H1 (cell line): ENCODE measurements around the gene FNDC3A. TPM values are rescaled to one million over a fixed set of nuclear protein-coding genes. Genes with fewer than 3 reads are reported as not detected.

Source experiments
- CTCF ChIA-PET: fragments of 300-600 bp; sonication (Branson Sonifier 250); formaldehyde crosslinking; loops from one replicate; lab custom pipeline; 2021; ENCODE audit not compliant: partially characterized antibody; lab: Charles Lee
- POLR2A ChIA-PET: fragments of 300-600 bp; sonication (Branson Sonifier 250); formaldehyde crosslinking; loops from one replicate; lab custom pipeline; 2021; ENCODE audit warnings: inconsistent platforms; ENCODE audit not compliant: partially characterized antibody; lab: Charles Lee
- DNase-seq, 2 experiments: peaks; one replicate each; pipeline versions ENCODE4 v3.0.0 to v3.0.0-alpha.2; 2010 to 2022; ENCODE audit warnings: low spot score in 2 of 2, low read depth in 1 of 2, mixed read lengths in 1 of 2
- FAIRE-seq: peaks from 2 replicates; lab custom pipeline; 2011; peaks lifted over from hg19 to GRCh38; lab: Jason Lieb, UNC
- H2AFZ ChIP-seq: 2 replicates; pipeline ENCODE4 v1.8.1; 2012; ENCODE audit warnings: low read length, inconsistent platforms
- H2AK5ac ChIP-seq: 2 replicates; pipeline ENCODE4 v1.6.1; 2013; ENCODE audit warnings: low read depth, low read length
- H2BK120ac ChIP-seq: replicated peaks from 2 replicates; pipeline ENCODE3; 2013; ENCODE audit warnings: low read depth, low read length, inconsistent platforms
- H2BK12ac ChIP-seq: 2 replicates; pipeline ENCODE4 v1.6.1; 2013; ENCODE audit warnings: low read depth, low read length
- H2BK15ac ChIP-seq: 2 replicates; pipeline ENCODE4 v1.6.1; 2013; ENCODE audit warnings: low read length
- H2BK20ac ChIP-seq: 2 replicates; pipeline ENCODE4 v1.6.1; 2013; ENCODE audit warnings: low read length
- H2BK5ac ChIP-seq: 2 replicates; pipeline ENCODE4 v1.6.1; 2013; ENCODE audit warnings: low read depth, low read length
- H3K14ac ChIP-seq: 2 replicates; pipeline ENCODE4 v1.6.1; 2013; ENCODE audit warnings: inconsistent platforms; ENCODE audit not compliant: insufficient read length
- H3K18ac ChIP-seq: 2 replicates; pipeline ENCODE4 v1.6.1; 2013; ENCODE audit warnings: low read length; ENCODE audit errors: extremely low read depth
- H3K23ac ChIP-seq: 2 replicates; pipeline ENCODE4 v1.6.1; 2013; ENCODE audit warnings: inconsistent platforms; ENCODE audit not compliant: insufficient read length
- H3K23me2 ChIP-seq: 2 replicates; pipeline ENCODE4 v1.6.1; 2013; ENCODE audit warnings: low read depth, low read length
- H3K27ac ChIP-seq: 2 replicates; pipeline ENCODE4 v1.6.1; 2011; ENCODE audit warnings: low read depth, low read length, inconsistent platforms
- H3K27me3 ChIP-seq, 4 experiments: replicated peaks in 1 of 4; 1 replicate in 1 of 4; 2 replicates in 3 of 4; pipeline versions ENCODE4 v1.6.1 to v1.8.1; 2011 to 2013; ENCODE audit warnings: low read length in 3 of 4, mild to moderate bottlenecking in 3 of 4, inconsistent platforms in 2 of 4, mixed read lengths in 2 of 4, moderate library complexity in 1 of 4; ENCODE audit not compliant: control insufficient read depth in 3 of 4, insufficient read depth in 3 of 4; ENCODE audit errors: extremely low read depth in 1 of 4
- H3K36me3 ChIP-seq, 4 experiments: 2 replicates each; pipeline versions ENCODE4 v1.6.1 to v1.8.1; 2011 to 2013; ENCODE audit warnings: mild to moderate bottlenecking in 4 of 4, low read length in 3 of 4, moderate library complexity in 2 of 4, control low read depth in 1 of 4, inconsistent platforms in 1 of 4; ENCODE audit not compliant: insufficient read depth in 4 of 4, control insufficient read depth in 2 of 4
- H3K4ac ChIP-seq: replicated peaks from 2 replicates; pipeline ENCODE3; 2013; ENCODE audit warnings: low read length, low read depth, mixed read lengths, inconsistent platforms; ENCODE audit not compliant: insufficient read length
- H3K4me1 ChIP-seq, 4 experiments: replicated peaks in 1 of 4; 1 replicate in 1 of 4; 2 replicates in 3 of 4; pipeline versions ENCODE4 v1.6.1 to v1.8.1; 2011 to 2013; ENCODE audit warnings: low read length in 3 of 4, inconsistent platforms in 2 of 4, mixed read lengths in 1 of 4; ENCODE audit not compliant: insufficient read depth in 4 of 4, control insufficient read depth in 3 of 4
- H3K4me2 ChIP-seq, 2 experiments: 2 replicates each; pipeline versions ENCODE4 v1.6.1 to v1.8.1; 2011 to 2013; ENCODE audit warnings: low read depth in 2 of 2, low read length in 2 of 2, control low read depth in 1 of 2, inconsistent platforms in 1 of 2, mild to moderate bottlenecking in 1 of 2; ENCODE audit not compliant: insufficient read depth in 1 of 2
- H3K4me3 ChIP-seq, 4 experiments: fragments of 200-600, 300-600 bp in 1 of 4; sonication (generic), shearing (Covaris generic), sonication (Bioruptor Twin) in 1 of 4; 2 replicates each; pipeline versions ENCODE4 v1.5.1 to v1.8.1; 2011 to 2016; ENCODE audit warnings: low read length in 4 of 4, low read depth in 3 of 4, control low read depth in 2 of 4, inconsistent platforms in 2 of 4, mild to moderate bottlenecking in 2 of 4, mixed read lengths in 1 of 4, moderate library complexity in 1 of 4; ENCODE audit not compliant: insufficient read depth in 2 of 4; ENCODE audit errors: extremely low read depth in 1 of 4
- H3K56ac ChIP-seq: replicated peaks from 2 replicates; pipeline ENCODE3; 2013; ENCODE audit warnings: low read depth, mild to moderate bottlenecking, mixed read lengths, low read length, inconsistent platforms; ENCODE audit not compliant: insufficient read length
- H3K79me1 ChIP-seq: 2 replicates; pipeline ENCODE4 v1.6.1; 2013; ENCODE audit warnings: low read depth, low read length, control low read depth
- H3K79me2 ChIP-seq, 2 experiments: 2 replicates each; pipeline versions ENCODE4 v1.6.1 to v1.8.1; 2012 to 2013; ENCODE audit warnings: low read length in 2 of 2, mild to moderate bottlenecking in 2 of 2, inconsistent platforms in 1 of 2; ENCODE audit not compliant: insufficient read depth in 2 of 2, control insufficient read depth in 1 of 2
- H3K9ac ChIP-seq, 4 experiments: replicated peaks in 1 of 4; 1 replicate in 1 of 4; 2 replicates in 3 of 4; pipeline versions ENCODE4 v1.6.1 to v1.8.1; 2011 to 2013; ENCODE audit warnings: low read depth in 3 of 4, low read length in 3 of 4, control low read depth in 2 of 4, mild to moderate bottlenecking in 2 of 4, moderate library complexity in 2 of 4, inconsistent platforms in 1 of 4; ENCODE audit errors: extremely low read depth in 1 of 4
- H3K9me3 ChIP-seq, 2 experiments: 2 replicates each; pipeline versions ENCODE4 v1.6.1 to v1.8.1; 2012 to 2013; ENCODE audit warnings: mild to moderate bottlenecking in 2 of 2, moderate library complexity in 2 of 2, control low read depth in 1 of 2, inconsistent platforms in 1 of 2, low read depth in 1 of 2, low read length in 1 of 2, mixed read lengths in 1 of 2; ENCODE audit not compliant: insufficient read depth in 2 of 2
- H4K20me1 ChIP-seq, 2 experiments: replicated peaks in 1 of 2; 2 replicates each; pipeline versions ENCODE3 to v1.8.1; 2011 to 2013; ENCODE audit warnings: inconsistent platforms in 2 of 2, low read length in 2 of 2, mild to moderate bottlenecking in 1 of 2; ENCODE audit not compliant: insufficient read depth in 2 of 2, control insufficient read depth in 1 of 2
- H4K5ac ChIP-seq: 2 replicates; pipeline ENCODE4 v1.6.1; 2013; ENCODE audit warnings: low read length, low read depth, mixed read lengths, inconsistent platforms; ENCODE audit not compliant: insufficient read length
- H4K8ac ChIP-seq: 2 replicates; pipeline ENCODE4 v1.8.0; 2013; ENCODE audit warnings: mild to moderate bottlenecking, moderate library complexity, low read length, inconsistent platforms; ENCODE audit not compliant: insufficient read depth; ENCODE audit errors: extremely low read depth
- H4K91ac ChIP-seq: replicated peaks from 2 replicates; pipeline ENCODE3; 2013; ENCODE audit warnings: low read length, mixed read lengths, inconsistent platforms; ENCODE audit not compliant: insufficient read length
- CHD2 ChIP-seq: IDR thresholded peaks from 2 replicates; pipeline ENCODE4 v1.6.1; 2012; ENCODE audit warnings: low read length, improper control_type of control experiment
- CTBP2 ChIP-seq: IDR thresholded peaks from 2 replicates; pipeline ENCODE4 v1.7.0; 2011; ENCODE audit warnings: borderline replicate concordance, mild to moderate bottlenecking, moderate library complexity, mixed read lengths, low read length; ENCODE audit not compliant: insufficient read depth, insufficient read length
- GABPA ChIP-seq: IDR thresholded peaks from 2 replicates; pipeline ENCODE4 v1.6.1; 2011; ENCODE audit warnings: mild to moderate bottlenecking, low read length, moderate library complexity, borderline replicate concordance; ENCODE audit not compliant: insufficient read depth
- GTF2F1 ChIP-seq: IDR thresholded peaks from 2 replicates; pipeline ENCODE4 v1.6.1; 2012; ENCODE audit warnings: low read depth, low read length, improper control_type of control experiment, borderline replicate concordance
- HDAC2 ChIP-seq, 2 experiments: fragments of 300-600 bp in 1 of 2; sonication (generic) in 1 of 2; IDR thresholded peaks; 2 replicates each; pipeline ENCODE4 v1.6.1; 2011 to 2012; ENCODE audit warnings: low read depth in 2 of 2, low read length in 2 of 2, mild to moderate bottlenecking in 2 of 2, moderate library complexity in 2 of 2, borderline replicate concordance in 1 of 2, inconsistent platforms in 1 of 2
- KDM4A ChIP-seq: IDR thresholded peaks from one replicate; pipeline ENCODE4 v1.7.1; 2012; ENCODE audit warnings: low read depth, mild to moderate bottlenecking, moderate library complexity, low read length, inconsistent platforms; ENCODE audit not compliant: severe bottlenecking
- SIX5 ChIP-seq: IDR thresholded peaks from 2 replicates; pipeline ENCODE4 v1.6.1; 2011; ENCODE audit warnings: mild to moderate bottlenecking, low read depth, low read length
- SP2 ChIP-seq: IDR thresholded peaks from 2 replicates; pipeline ENCODE4 v1.6.1; 2012; ENCODE audit warnings: mild to moderate bottlenecking, low read length, inconsistent platforms
- SUZ12 ChIP-seq: fragments of 200-600 bp; sonication (generic); IDR thresholded peaks from 2 replicates; pipeline ENCODE4 v1.6.1; 2012; ENCODE audit warnings: mild to moderate bottlenecking, inconsistent platforms, low read length, moderate library complexity, mixed read lengths
- YY1 ChIP-seq: IDR thresholded peaks from 2 replicates; pipeline ENCODE4 v1.6.1; 2011; ENCODE audit warnings: low read depth, mild to moderate bottlenecking, low read length
- WGBS, 2 experiments: shearing (Covaris generic) in 1 of 2; methylation state at CpG; one replicate each; pipeline versions ENCODE4 v1.1.6 to v1.1.7; 2013 to 2015; ENCODE audit warnings: low lambda C conversion rate in 2 of 2, mixed read lengths in 2 of 2, inconsistent platforms in 1 of 2, low coverage in 1 of 2, missing lambda C conversion rate in 1 of 2; ENCODE audit not compliant: insufficient replicate concordance in 2 of 2, insufficient coverage in 1 of 2, insufficient read length in 1 of 2; ENCODE audit errors: extremely low coverage in 1 of 2, missing lambda C conversion rate in 1 of 2; 5-methylcytosine and 5-hydroxymethylcytosine counted together
- polyA plus RNA-seq, 7 experiments: library from polyadenylated mRNA; depleted of rRNA in 3 of 7; stranded (reverse) in 5 of 7; unstranded in 2 of 7; fragments of >200 nt in 5 of 7; fragments of 200-250 nt in 2 of 7; gene quantifications; 1 replicate in 5 of 7; 2 replicates in 1 of 7; 4 replicates in 1 of 7; pipeline versions ENCODE4 v1.2.1 to v1.2.3, GENCODE V29; 2011 to 2013; ENCODE audit warnings: missing spikeins in 2 of 7, mixed read lengths in 2 of 7
- total RNA-seq: library from RNA; stranded (reverse); fragmentation: NEBNext Ultra II Directional; extraction: Animal tissue kit (Norgen Biotek cat#: 25700); gene quantifications from 2 replicates; pipeline ENCODE4 v1.2.1, GENCODE V29; 2021
- TF ChIP-seq, protein P1 (sequence below), 3 experiments: IDR thresholded peaks; 1 replicate in 2 of 3; 2 replicates in 1 of 3; pipeline versions ENCODE4 v1.5.1 to v1.6.1; 2011; ENCODE audit warnings: low read length in 3 of 3, mild to moderate bottlenecking in 3 of 3, inconsistent platforms in 2 of 3, low read depth in 1 of 3, moderate library complexity in 1 of 3; ENCODE audit not compliant: insufficient read depth in 1 of 3; ENCODE audit errors: control extremely low read depth in 1 of 3

FNDC3A gene
- total and polyA plus RNA-seq, 2 of the 8 experiments (the other 6 are each of a cell fraction or from before 2014, with no cell fraction given): 14.6 to 26.0 TPM

DNA sequence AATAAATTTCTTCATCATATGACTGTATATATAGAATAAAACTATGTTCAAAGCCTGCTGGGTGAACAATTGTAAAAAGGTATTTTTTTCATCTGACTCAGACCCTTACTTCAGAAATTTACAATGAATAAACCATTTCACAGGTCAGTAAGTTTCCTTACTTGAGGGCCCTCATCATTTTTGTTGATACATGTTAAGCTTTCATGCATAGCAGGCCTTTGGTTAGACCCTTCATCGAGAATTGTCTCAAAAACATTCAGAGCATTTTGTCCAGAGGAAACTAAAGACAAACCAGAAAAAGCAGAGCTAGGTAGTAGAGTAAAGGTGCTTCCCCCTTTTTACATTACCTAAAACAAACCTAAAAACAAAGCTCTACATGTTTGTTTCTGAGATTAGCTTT lies 46.2 kb downstream of the FNDC3A start:
- Histone ChIP-seq H3K27ac (no peak overlapping the region), H3K56ac (no peak overlapping the region), H2AFZ (no peak overlapping the region), H3K9ac (no peak overlapping the region), H3K18ac (no peak overlapping the region; the same call in 1 of the 2 replicates), H3K4ac (no peak overlapping the region), H3K79me1 (no peaks in the 10 kb centered on the region), H2BK15ac (no peak overlapping the region), H3K14ac (no peak overlapping the region), H3K4me2 (0 out of 4 replicates have a peak overlapping the region, but pooled peaks of 1 of the 2 experiments have one; percentile 45), H2BK12ac (no peak overlapping the region), H3K79me2 (peaks cover 0 to 11% of the 10 kb centered on the region in 2 experiments; a peak in 2 of 4 replicates), H2AK5ac (no peak overlapping the region), H4K5ac (no peak overlapping the region), H3K23me2 (no peaks in the 10 kb centered on the region), H3K9me3 (peaks cover 0 to 10% of the 10 kb centered on the region in 2 experiments; a peak in 1 of 4 replicates), H4K8ac (no peak overlapping the region), H3K4me1 (peaks cover 0 to 16% (median 6%) of the 10 kb centered on the region in 4 experiments; a peak in 6 of 7 replicates), H2BK20ac (no peak overlapping the region), H2BK120ac (no peak overlapping the region), H3K23ac (no peak overlapping the region), H3K4me3 (peak overlapping the region in 1 of 4 experiments; percentile 39; a peak in 1 of 8 replicates), H3K36me3 (peaks cover 0 to 12% (median 0%) of the 10 kb centered on the region in 4 experiments; a peak in 1 of 8 replicates), H2BK5ac (no peak overlapping the region), H4K20me1 (no peaks in the 10 kb centered on the region), H3K27me3 (no peaks in the 10 kb centered on the region), H4K91ac (no peak overlapping the region)
- WGBS, 2 experiments: 96% methylated on average over 1 of the region's 1 CpG; no CpG with 5 or more reads in 1 of the 2 experiments
- ChIA-PET POLR2A (interaction anchor here (1.9 kb wide), 1 partner anchor 46 kb away, joined by 5 read pairs; the partner anchor contains the start of gene FNDC3A), CTCF (no interaction called here)
- FAIRE-seq (no peak), DNase-seq (no peak)
- TF ChIP-seq HDAC2 (IDR thresholded peaks at IDR 0.05; ENCODE audit: borderline replicate concordance in 1 of 2, low read depth in 2 of 2, low read length in 2 of 2): no peak
- no peak for TF ChIP-seq KDM4A
- no peak for TF ChIP-seq GTF2F1
- TF ChIP-seq CTBP2: no peak
- TF ChIP-seq GABPA: no peak
- TF ChIP-seq SIX5: no peak
- no peak for TF ChIP-seq SUZ12
- no peak for TF ChIP-seq CHD2
- TF ChIP-seq, protein P1, sequence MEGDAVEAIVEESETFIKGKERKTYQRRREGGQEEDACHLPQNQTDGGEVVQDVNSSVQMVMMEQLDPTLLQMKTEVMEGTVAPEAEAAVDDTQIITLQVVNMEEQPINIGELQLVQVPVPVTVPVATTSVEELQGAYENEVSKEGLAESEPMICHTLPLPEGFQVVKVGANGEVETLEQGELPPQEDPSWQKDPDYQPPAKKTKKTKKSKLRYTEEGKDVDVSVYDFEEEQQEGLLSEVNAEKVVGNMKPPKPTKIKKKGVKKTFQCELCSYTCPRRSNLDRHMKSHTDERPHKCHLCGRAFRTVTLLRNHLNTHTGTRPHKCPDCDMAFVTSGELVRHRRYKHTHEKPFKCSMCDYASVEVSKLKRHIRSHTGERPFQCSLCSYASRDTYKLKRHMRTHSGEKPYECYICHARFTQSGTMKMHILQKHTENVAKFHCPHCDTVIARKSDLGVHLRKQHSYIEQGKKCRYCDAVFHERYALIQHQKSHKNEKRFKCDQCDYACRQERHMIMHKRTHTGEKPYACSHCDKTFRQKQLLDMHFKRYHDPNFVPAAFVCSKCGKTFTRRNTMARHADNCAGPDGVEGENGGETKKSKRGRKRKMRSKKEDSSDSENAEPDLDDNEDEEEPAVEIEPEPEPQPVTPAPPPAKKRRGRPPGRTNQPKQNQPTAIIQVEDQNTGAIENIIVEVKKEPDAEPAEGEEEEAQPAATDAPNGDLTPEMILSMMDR (IDR thresholded peaks at IDR 0.05; ENCODE audit: control extremely low read depth in 1 of 3, insufficient read depth in 1 of 3, low read depth in 1 of 3, low read length in 3 of 3): no peak
- TF ChIP-seq SP2: no peak
- no peak for TF ChIP-seq YY1
